Measurements from ENCODE around the gene RMI1. TPM values are rescaled to one million over a fixed set of nuclear protein-coding genes. Genes with fewer than 3 reads are reported as not detected.
"Not testable (repeated sequence)": the region's sequence is repeated elsewhere in the genome, so short reads cannot be mapped to it uniquely, and the experiment has no call there.

Gene RMI1
- total RNA-seq (ENCODE audit: insufficient read depth, low replicate concordance), result 8.2 TPM

GRCh38 chr9:83980395-83981125 is at the start of gene RMI1:
RMI1 (plus strand) TSS chr9:83980805; CDS start chr9:84000987, 20,182 bp downstream.
- DNase-seq (ENCODE audit: low spot score), result peak; percentile 99

- no peak for DNase-seq (ENCODE audit: low spot score)
Measured at GRCh38 chr9:83930881-83931280, 49.7 kb upstream of the RMI1 start.

GRCh38 chr9:83932011-83932410 is 48.6 kb upstream of the RMI1 start:
- DNase-seq (ENCODE audit: low spot score), result no peak

GRCh38 chr9:83932851-83933250 is 47.8 kb upstream of the RMI1 start:
- no peak for DNase-seq (ENCODE audit: low spot score)

- DNase-seq (ENCODE audit: low spot score), result peak; percentile 35
Measured at GRCh38 chr9:83933790-83934189, 46.8 kb upstream of the RMI1 start.

GRCh38 chr9:83934569-83935275 is 45.9 kb upstream of the RMI1 start:
- DNase-seq (ENCODE audit: low spot score), result no peak

GRCh38 chr9:83935276-83935935 is 45.2 kb upstream of the RMI1 start:
- peak; percentile 20 for DNase-seq (ENCODE audit: low spot score)

GRCh38 chr9:83936523-83936922 is 44.1 kb upstream of the RMI1 start:
- DNase-seq (ENCODE audit: low spot score), result no peak

GRCh38 chr9:83937861-83938455 is 42.6 kb upstream of the RMI1 start:
- peak; percentile 75 for DNase-seq (ENCODE audit: low spot score)

- no peak for DNase-seq (ENCODE audit: low spot score)
Measured at GRCh38 chr9:83940590-83941303, 39.9 kb upstream of the RMI1 start.

GRCh38 chr9:83948096-83948495 is 32.5 kb upstream of the RMI1 start:
- not testable (repeated sequence) for DNase-seq (ENCODE audit: low spot score)

- no peak for DNase-seq (ENCODE audit: low spot score)
Measured at GRCh38 chr9:83956086-83956435, 24.5 kb upstream of the RMI1 start.

- DNase-seq (ENCODE audit: low spot score), result peak; percentile 80
Measured at GRCh38 chr9:83956436-83957247, 24.0 kb upstream of the RMI1 start.

- DNase-seq (ENCODE audit: low spot score), result no peak
Measured at GRCh38 chr9:83957248-83957513, 23.4 kb upstream of the RMI1 start.

GRCh38 chr9:83959061-83959460 is 21.5 kb upstream of the RMI1 start:
- peak; percentile 90 for DNase-seq (ENCODE audit: low spot score)

GRCh38 chr9:83960991-83961390 is 19.6 kb upstream of the RMI1 start:
- no peak for DNase-seq (ENCODE audit: low spot score)

- no peak for DNase-seq (ENCODE audit: low spot score)
Measured at GRCh38 chr9:83962165-83962564, 18.4 kb upstream of the RMI1 start.

GRCh38 chr9:83964973-83965349 is 15.6 kb upstream of the RMI1 start:
- DNase-seq (ENCODE audit: low spot score), result peak; percentile 28

GRCh38 chr9:83965350-83966208 is 15.0 kb upstream of the RMI1 start:
- DNase-seq (ENCODE audit: low spot score), result no peak

- DNase-seq (ENCODE audit: low spot score), result no peak
Measured at GRCh38 chr9:83966209-83966582, 14.4 kb upstream of the RMI1 start.

Measured in umbilical cord (tissue), 2 donors.